IMR-90 (cell line): ENCODE measurements around the gene TLR9. TPM values are rescaled to one million over a fixed set of nuclear protein-coding genes. Genes with fewer than 3 reads are reported as not detected.
A peak's percentile ranks its signal among the peaks of the same experiment; 100 is the strongest.

ENCODE experiments used
- ATAC-seq: fragments of 200-7000 bp; cut with Tn5 transposase; 2 replicates; pipeline ENCODE4 v1.9.1; 2020; ENCODE audit warnings: low read depth, mild to moderate bottlenecking, moderate library complexity
- BruUV-seq: library from RNA; stranded (reverse); fragments of 400-500 nt; replicated peaks from 2 replicates; lab custom pipeline; 2021; lab: Mats Ljungman, UMichigan
- CTCF ChIA-PET: fragments of 300-600 bp; formaldehyde crosslinking; extraction: SDS; loops from one replicate; lab custom pipeline; 2021; ENCODE audit warnings: antibody characterized with exemption; lab: Yijun Ruan, JAX
- POLR2A ChIA-PET: fragments of 300-600 bp; sonication (Branson Sonifier 250); formaldehyde crosslinking; loops from one replicate; lab custom pipeline; 2022; ENCODE audit warnings: antibody characterized with exemption; ENCODE audit not compliant: unreplicated experiment; lab: Charles Lee
- DNase-seq: peaks from one replicate; pipeline ENCODE4 v3.0.0; 2013
- H2AFZ ChIP-seq: replicated peaks from 2 replicates; pipeline ENCODE3; 2013; ENCODE audit warnings: low read length, mild to moderate bottlenecking; ENCODE audit not compliant: poor library complexity
- H2AK5ac ChIP-seq: 2 replicates; pipeline ENCODE4 v1.6.1; 2013; ENCODE audit warnings: low read depth, low read length, inconsistent platforms
- H2AK9ac ChIP-seq: replicated peaks from 2 replicates; pipeline ENCODE3; 2013; ENCODE audit warnings: mild to moderate bottlenecking, low read depth, low read length, moderate library complexity; ENCODE audit not compliant: poor library complexity
- H2BK120ac ChIP-seq: 2 replicates; pipeline ENCODE4 v1.6.1; 2013; ENCODE audit warnings: low read depth, low read length, inconsistent platforms
- H2BK15ac ChIP-seq: 3 replicates; pipeline ENCODE4 v1.6.1; 2013; ENCODE audit warnings: low read depth, low read length, inconsistent platforms
- H2BK20ac ChIP-seq: 2 replicates; pipeline ENCODE4 v1.6.1; 2013; ENCODE audit warnings: low read depth, mild to moderate bottlenecking, inconsistent platforms, low read length, moderate library complexity
- H2BK5ac ChIP-seq: 2 replicates; pipeline ENCODE4 v1.6.1; 2013; ENCODE audit warnings: mild to moderate bottlenecking, low read depth, low read length, inconsistent platforms; ENCODE audit not compliant: poor library complexity, severe bottlenecking
- H3K14ac ChIP-seq: replicated peaks from 2 replicates; pipeline ENCODE4 v1.6.1; 2013; ENCODE audit warnings: low read depth, low read length, inconsistent platforms
- H3K18ac ChIP-seq: 2 replicates; pipeline ENCODE4 v1.6.1; 2013; ENCODE audit warnings: low read depth, low read length, control low read depth
- H3K23ac ChIP-seq: 2 replicates; pipeline ENCODE4 v1.6.1; 2013; ENCODE audit warnings: low read depth, low read length, inconsistent platforms
- H3K27ac ChIP-seq: 2 replicates; pipeline ENCODE4 v1.5.1; 2013; ENCODE audit warnings: mild to moderate bottlenecking, control low read depth, low read length; ENCODE audit not compliant: insufficient read depth
- H3K27me3 ChIP-seq: 2 replicates; pipeline ENCODE4 v1.6.1; 2013; ENCODE audit warnings: low read length; ENCODE audit not compliant: control insufficient read depth, insufficient read depth
- H3K36me3 ChIP-seq: 2 replicates; pipeline ENCODE4 v1.6.1; 2013; ENCODE audit warnings: low read length, mixed read lengths; ENCODE audit not compliant: control insufficient read depth, insufficient read depth
- H3K4ac ChIP-seq: 2 replicates; pipeline ENCODE4 v1.6.1; 2013; ENCODE audit warnings: low read depth, low read length, inconsistent platforms
- H3K4me1 ChIP-seq: 2 replicates; pipeline ENCODE4 v1.6.1; 2013; ENCODE audit warnings: low read length, mixed read lengths; ENCODE audit not compliant: control insufficient read depth, insufficient read depth
- H3K4me2 ChIP-seq: 2 replicates; pipeline ENCODE4 v1.6.1; 2013; ENCODE audit warnings: low read depth, mild to moderate bottlenecking, control low read depth, low read length, moderate library complexity
- H3K4me3 ChIP-seq: 2 replicates; pipeline ENCODE4 v1.5.1; 2013; ENCODE audit warnings: low read depth, mild to moderate bottlenecking, control low read depth, low read length, moderate library complexity; ENCODE audit not compliant: insufficient read depth
- H3K56ac ChIP-seq: 2 replicates; pipeline ENCODE4 v1.6.1; 2013; ENCODE audit warnings: low read length, inconsistent platforms; ENCODE audit not compliant: insufficient read depth; ENCODE audit errors: extremely low read depth
- H3K79me1 ChIP-seq, 2 experiments: 2 replicates each; pipeline ENCODE4 v1.6.1; 2013; ENCODE audit warnings: low read length in 2 of 2, inconsistent platforms in 1 of 2, low read depth in 1 of 2
- H3K9ac ChIP-seq: 2 replicates; pipeline ENCODE4 v1.6.1; 2013; ENCODE audit warnings: low read depth, low read length, control low read depth
- H3K9me1 ChIP-seq: 2 replicates; pipeline ENCODE4 v1.6.1; 2013; ENCODE audit warnings: low read length, inconsistent platforms; ENCODE audit not compliant: insufficient read depth
- H3K9me3 ChIP-seq: 2 replicates; pipeline ENCODE4 v1.6.1; 2013; ENCODE audit warnings: low read length; ENCODE audit not compliant: control insufficient read depth, insufficient read depth
- H4K20me1 ChIP-seq: 2 replicates; pipeline ENCODE4 v1.6.1; 2013; ENCODE audit warnings: low read length, inconsistent platforms; ENCODE audit not compliant: insufficient read depth
- H4K5ac ChIP-seq: 2 replicates; pipeline ENCODE4 v1.6.1; 2013; ENCODE audit warnings: mild to moderate bottlenecking, low read depth, low read length, control low read depth
- H4K8ac ChIP-seq, 2 experiments: 2 replicates each; pipeline ENCODE4 v1.6.1; 2013; ENCODE audit warnings: low read depth in 2 of 2, low read length in 2 of 2, control low read depth in 1 of 2, inconsistent platforms in 1 of 2
- H4K91ac ChIP-seq: 2 replicates; pipeline ENCODE4 v1.6.1; 2013; ENCODE audit warnings: low read depth, low read length, inconsistent platforms; ENCODE audit not compliant: insufficient read depth
- BHLHE40 ChIP-seq: fragments of 150-350 bp; IDR thresholded peaks from 2 replicates; pipeline ENCODE4 v1.6.1; 2016; ENCODE audit warnings: mild to moderate bottlenecking, low read depth, low read length
- CHD1 ChIP-seq: IDR thresholded peaks from 2 replicates; pipeline ENCODE4 v1.6.1; 2012; ENCODE audit warnings: low read depth, low read length, improper control_type of control experiment
- CTCF ChIP-seq: conservative IDR thresholded peaks from 2 replicates; pipeline ENCODE4 v1.5.1; 2012; ENCODE audit warnings: mild to moderate bottlenecking, low read depth, low read length, improper control_type of control experiment
- ELK1 ChIP-seq: fragments of 150-350 bp; IDR thresholded peaks from 2 replicates; pipeline ENCODE4 v1.6.1; 2016; ENCODE audit warnings: low read depth, mild to moderate bottlenecking, low read length, moderate library complexity, borderline replicate concordance
- MAFK ChIP-seq: IDR thresholded peaks from 2 replicates; pipeline ENCODE4 v1.6.1; 2012; ENCODE audit warnings: low read depth, low read length, improper control_type of control experiment
- MAZ ChIP-seq: IDR thresholded peaks from 2 replicates; pipeline ENCODE4 v1.6.1; 2012; ENCODE audit warnings: low read depth, mild to moderate bottlenecking, low read length, improper control_type of control experiment, moderate library complexity, borderline replicate concordance
- MXI1 ChIP-seq: IDR thresholded peaks from 2 replicates; pipeline ENCODE4 v1.6.1; 2012; ENCODE audit warnings: low read depth, mild to moderate bottlenecking, low read length, moderate library complexity, borderline replicate concordance
- NFE2L2 ChIP-seq: fragments of 150-350 bp; IDR thresholded peaks from 2 replicates; pipeline ENCODE4 v1.6.1; 2016; ENCODE audit warnings: low read depth, mild to moderate bottlenecking, low read length
- POLR2A ChIP-seq: IDR thresholded peaks from 2 replicates; pipeline ENCODE4 v1.6.1; 2012; ENCODE audit warnings: mild to moderate bottlenecking, low read depth, low read length
- RAD21 ChIP-seq: IDR thresholded peaks from 2 replicates; pipeline ENCODE4 v1.6.1; 2012; ENCODE audit warnings: low read length, improper control_type of control experiment
- RCOR1 ChIP-seq: IDR thresholded peaks from 2 replicates; pipeline ENCODE4 v1.6.1; 2012; ENCODE audit warnings: mild to moderate bottlenecking, low read length, improper control_type of control experiment; ENCODE audit not compliant: insufficient replicate concordance
- RFX5 ChIP-seq: IDR thresholded peaks from 2 replicates; pipeline ENCODE4 v1.8.0; 2012; ENCODE audit warnings: low read depth, mild to moderate bottlenecking, low read length, moderate library complexity
- WGBS, 2 experiments: methylation state at CpG; one replicate each; pipeline versions ENCODE4 v1.1.5 to v1.1.7; 2013; ENCODE audit warnings: missing lambda C conversion rate in 2 of 2; ENCODE audit not compliant: insufficient read length in 1 of 2; ENCODE audit errors: extremely low coverage in 2 of 2; 5-methylcytosine and 5-hydroxymethylcytosine counted together
- dilution Hi-C: fragments of 300-500 bp; cut with HindIII; formaldehyde crosslinking; loops from one replicate; pipeline ENCODE4 v1.14.3; 2018; ENCODE audit warnings: low sequenced_read_pairs; ENCODE audit not compliant: unreplicated experiment
- in situ Hi-C: fragments of 300-500 bp; cut with MboI; formaldehyde crosslinking; loops from 3 replicates; pipeline ENCODE4 v1.14.3; 2019; ENCODE audit warnings: low sequenced_read_pairs, inconsistent platforms, mixed read lengths
- intact Hi-C: fragments of 100-400 bp; cut with micrococcal nuclease; formaldehyde crosslinking; loops from 2 replicates; pipeline ENCODE4 v1.10.0; 2022
- polyA plus RNA-seq, 3 experiments: library from polyadenylated mRNA; depleted of rRNA; stranded (reverse); fragments of >200 nt; gene quantifications; 2 replicates each; pipeline ENCODE4 v1.2.3, GENCODE V29; 2012; ENCODE audit warnings: low replicate concordance in 1 of 3
- total RNA-seq: library from RNA; depleted of rRNA; stranded (reverse); fragments of >200 nt; gene quantifications from 2 replicates; pipeline ENCODE4 v1.2.3, GENCODE V29; 2012

The TLR9 gene
- total and polyA plus RNA-seq, 2 of the 4 experiments (the other 2 are of a cell fraction): not detected

GRCh38 chr3:52190294-52191074 is 35.0 kb downstream of the TLR9 start:
- H3K4ac ChIP-seq: peak overlapping the region; percentile 55
- peak overlapping the region; percentile 90 for H2AFZ ChIP-seq
- no TSS peak for BruUV-seq
- dilution Hi-C loops: no loop called here
- H2BK120ac ChIP-seq: peak overlapping the region; percentile 83
- H3K14ac ChIP-seq: peak overlapping the region; percentile 58; the same call in 1 of the 2 replicates
- H2AK5ac ChIP-seq: peak overlapping the region; percentile 24; the same call in 1 of the 2 replicates
- H4K20me1 ChIP-seq: no peaks in the 10 kb centered on the region
- no peak overlapping the region for H3K4me3 ChIP-seq
- peak overlapping the region; percentile 51 for H4K91ac ChIP-seq
- H2BK15ac ChIP-seq: peak overlapping the region; percentile 2; the same call in 1 of the 3 replicates
- peaks cover 24% of the 10 kb centered on the region for H3K4me1 ChIP-seq
- peaks cover 23% of the 10 kb centered on the region for H3K9me1 ChIP-seq
- peak overlapping the region; percentile 63 for H2AK9ac ChIP-seq
- H3K9me3 ChIP-seq: no peaks in the 10 kb centered on the region
- no peak overlapping the region for H3K9ac ChIP-seq
- H3K36me3 ChIP-seq: no peaks in the 10 kb centered on the region
- ChIA-PET CTCF (interaction anchor here (0.6 kb wide), 1 partner anchor 87 kb away, joined by 4 read pairs; no protein-coding TSS in a partner anchor), POLR2A (no interaction called here)
- peak overlapping the region; percentile 62; the same call in 1 of the 2 replicates for H2BK20ac ChIP-seq
- H3K56ac ChIP-seq: no peak overlapping the region
- in situ Hi-C loops: no loop called here
- DNase-seq (peak; percentile 49), ATAC-seq (peak; percentile 45)
- H4K5ac ChIP-seq: peak overlapping the region; percentile 16
- H3K23ac ChIP-seq: peak overlapping the region; percentile 56; the same call in 1 of the 2 replicates
- peak overlapping the region; percentile 18 to 77 for H4K8ac ChIP-seq
- intact Hi-C loops: no loop called here
- 0 out of 4 replicates have a peak, but pooled peaks cover 0 to 3% of the 10 kb centered on the region in 2 experiments for H3K79me1 ChIP-seq
- peak overlapping the region; percentile 13; the same call in 1 of the 2 replicates for H3K18ac ChIP-seq
- no peaks in the 10 kb centered on the region for H3K27me3 ChIP-seq
- H3K27ac ChIP-seq: peak overlapping the region; percentile 9; the same call in 1 of the 2 replicates
- no peak for TF ChIP-seq NFE2L2
- no peak for TF ChIP-seq POLR2A
- TF ChIP-seq MAFK: no peak
- TF ChIP-seq RCOR1: no peak
- no peak for TF ChIP-seq MXI1
- TF ChIP-seq CTCF: no peak
- no peak for TF ChIP-seq MAZ
- TF ChIP-seq RFX5: no peak
- no peak for TF ChIP-seq RAD21
- TF ChIP-seq ELK1: no peak
- no peak for TF ChIP-seq BHLHE40
- TF ChIP-seq CHD1: no peak
- H2BK5ac ChIP-seq: peak overlapping the region; percentile 7
- H3K4me2 ChIP-seq: no peak overlapping the region
- WGBS, 2 experiments: 6% methylated on average over 2 of the region's 9 CpGs; no CpG with 5 or more reads in 1 of the 2 experiments
